Vagina (tissue), 2 donors: ENCODE results near the gene PGAP2.

Experiments used
- CTCF ChIP-seq, 3 experiments: fragments of 450-650 bp in 2 of 3; fragments of 200-600 bp in 1 of 3; sonication (generic) in 1 of 3; IDR thresholded peaks; one replicate each; pipeline ENCODE4 v1.5.1; 2017 to 2019; ENCODE audit warnings: antibody characterized with exemption in 3 of 3, mild to moderate bottlenecking in 2 of 3, moderate library complexity in 2 of 3
- POLR2A ChIP-seq, 2 donors: fragments of 450-650 bp; IDR thresholded peaks; one replicate each; pipeline ENCODE4 v1.6.1; 2017; ENCODE audit warnings: antibody characterized with exemption in 2 of 2, mild to moderate bottlenecking in 2 of 2, moderate library complexity in 2 of 2

- TF ChIP-seq CTCF (IDR thresholded peaks at IDR 0.05) (no peak), POLR2A (IDR thresholded peaks at IDR 0.05) (no peak)
Measured at GRCh38 chr11:3782963-3783362, 25.4 kb upstream of the PGAP2 start.
